BJ (cell line): ENCODE measurements around the gene PID1. TPM values are rescaled to one million over a fixed set of nuclear protein-coding genes. Genes with fewer than 3 reads are reported as not detected.

Experiments used
- CTCF ChIA-PET: fragments of 350-600 bp; formaldehyde crosslinking; extraction: SDS; loops from one replicate; lab custom pipeline; 2021; ENCODE audit warnings: antibody characterized with exemption, inconsistent platforms; lab: Yijun Ruan, JAX
- POLR2A ChIA-PET: fragments of 300-600 bp; sonication (Branson Sonifier 250); formaldehyde crosslinking; extraction: SDS; loops from one replicate; lab custom pipeline; 2021; ENCODE audit warnings: antibody characterized with exemption; lab: Charles Lee
- DNase-seq: peaks from one replicate; pipeline ENCODE4 v3.0.0-alpha.2; 2011; ENCODE audit warnings: low read depth
- H3K27me3 ChIP-seq: 2 replicates; pipeline ENCODE4 v1.6.0; 2011; ENCODE audit warnings: low read length; ENCODE audit not compliant: control insufficient read depth, insufficient read depth
- H3K36me3 ChIP-seq: 2 replicates; pipeline ENCODE4 v1.5.1; 2011; ENCODE audit warnings: low read length; ENCODE audit not compliant: control insufficient read depth, insufficient read depth
- H3K4me3 ChIP-seq: 2 replicates; pipeline ENCODE4 v1.5.1; 2011; ENCODE audit warnings: low read depth, mild to moderate bottlenecking, control low read depth, low read length
- CTCF ChIP-seq: IDR thresholded peaks from 2 replicates; pipeline ENCODE4 v1.5.1; 2011; ENCODE audit warnings: low read depth, mild to moderate bottlenecking, control low read depth, inconsistent platforms, low read length, moderate library complexity; ENCODE audit not compliant: insufficient read depth
- polyA plus RNA-seq: library from polyadenylated mRNA; depleted of rRNA; stranded (reverse); fragments of >200 nt; gene quantifications from 2 replicates; pipeline ENCODE4 v1.2.3, GENCODE V29; 2011

The PID1 gene
- polyA plus RNA-seq, 1 experiment, result 8.8 TPM

GRCh38 chr2:229095472-229095871 lies 175.6 kb downstream of the PID1 start:
- no peaks in the 10 kb centered on the region for H3K36me3 ChIP-seq
- DNase-seq, result no peak
- ChIA-PET POLR2A (no interaction called here), CTCF (no interaction called here)
- no peaks in the 10 kb centered on the region for H3K27me3 ChIP-seq
- no peak for TF ChIP-seq CTCF
- H3K4me3 ChIP-seq, result no peak overlapping the region

GRCh38 chr2:229090225-229090624 lies 180.9 kb downstream of the PID1 start:
- Histone ChIP-seq H3K4me3 (no peak overlapping the region), H3K27me3 (no peaks in the 10 kb centered on the region), H3K36me3 (no peaks in the 10 kb centered on the region)
- TF ChIP-seq CTCF, result no peak
- DNase-seq, result no peak
- ChIA-PET POLR2A (no interaction called here), CTCF (no interaction called here)

GRCh38 chr2:229089776-229090175 lies 181.3 kb downstream of the PID1 start:
- CTCF ChIA-PET, result no interaction called here
- no peak for DNase-seq
- no peaks in the 10 kb centered on the region for H3K27me3 ChIP-seq
- H3K4me3 ChIP-seq, result no peak overlapping the region
- no peak for TF ChIP-seq CTCF
- POLR2A ChIA-PET, result no interaction called here
- no peaks in the 10 kb centered on the region for H3K36me3 ChIP-seq

GRCh38 chr2:229088966-229089700 lies 182.0 kb downstream of the PID1 start:
- no peak overlapping the region for H3K4me3 ChIP-seq
- H3K36me3 ChIP-seq, result no peaks in the 10 kb centered on the region
- TF ChIP-seq CTCF, result no peak
- ChIA-PET POLR2A (no interaction called here), CTCF (no interaction called here)
- no peaks in the 10 kb centered on the region for H3K27me3 ChIP-seq
- no peak for DNase-seq

- POLR2A ChIA-PET, result no interaction called here
- CTCF ChIA-PET, result no interaction called here
Observed at GRCh38 chr2:229088517-229088913, 182.6 kb downstream of the PID1 start.

More at GRCh38 chr2:229088517-229088913, 182.6 kb downstream of the PID1 start:
- TF ChIP-seq CTCF, result no peak
- Histone ChIP-seq H3K36me3 (no peaks in the 10 kb centered on the region), H3K4me3 (no peak overlapping the region), H3K27me3 (no peaks in the 10 kb centered on the region)
- DNase-seq, result no peak
